ENCODE results near the gene SEC16B.

- no peak for TF ChIP-seq YY1 (IDR thresholded peaks at IDR 0.05; ENCODE audit: insufficient read depth, insufficient read length)
- no peak for TF ChIP-seq SUZ12 (IDR thresholded peaks at IDR 0.05; ENCODE audit: extremely low read depth, insufficient read depth, insufficient read length)
- TF ChIP-seq ZNF274 (IDR thresholded peaks at IDR 0.05; ENCODE audit: low read depth, low read length) = no peak
These were observed 27.1 kb upstream of the SEC16B start for GRCh38 chr1:177996957-177997356.
